NCI-H524 treated with DMSO at 0.1 percent for 48 hours (cell line): ENCODE measurements around the gene OPRPN.

Source experiments
- DNase-seq: peaks from one replicate; lab custom pipeline; 2025; lab: John Stamatoyannopoulos, UW

The OPRPN gene, protein sequence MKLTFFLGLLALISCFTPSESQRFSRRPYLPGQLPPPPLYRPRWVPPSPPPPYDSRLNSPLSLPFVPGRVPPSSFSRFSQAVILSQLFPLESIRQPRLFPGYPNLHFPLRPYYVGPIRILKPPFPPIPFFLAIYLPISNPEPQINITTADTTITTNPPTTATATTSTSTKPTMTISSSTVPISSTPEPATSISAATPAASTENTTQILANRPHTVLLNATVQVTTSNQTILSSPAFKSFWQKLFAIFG

GRCh38 chr4:70397580-70397979 lies at the start of gene OPRPN:
Gene OPRPN (plus strand): TSS chr4:70397940. CDS start chr4:70399286, 1,346 bp downstream.
- no peak for DNase-seq

DNA sequence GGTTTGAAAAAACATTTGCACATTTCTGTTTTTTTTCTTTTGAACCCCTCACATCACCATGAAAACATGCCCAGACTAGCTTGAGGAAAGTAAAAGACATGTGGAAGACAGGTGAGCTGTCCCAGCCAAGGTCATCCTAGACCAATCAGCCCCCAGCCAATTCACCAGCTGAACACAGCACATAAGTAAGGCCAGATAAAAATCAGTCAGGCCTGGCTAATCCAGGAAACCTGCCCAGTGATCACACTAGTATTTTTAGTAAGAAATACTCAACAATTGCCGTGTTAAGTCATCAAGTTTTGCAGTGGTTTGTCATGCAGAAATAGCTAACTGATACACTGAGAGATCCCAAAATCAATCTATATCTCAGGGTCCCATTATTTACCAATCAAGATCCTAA lies 41.6 kb upstream of the OPRPN start:
- no peak for DNase-seq

DNA sequence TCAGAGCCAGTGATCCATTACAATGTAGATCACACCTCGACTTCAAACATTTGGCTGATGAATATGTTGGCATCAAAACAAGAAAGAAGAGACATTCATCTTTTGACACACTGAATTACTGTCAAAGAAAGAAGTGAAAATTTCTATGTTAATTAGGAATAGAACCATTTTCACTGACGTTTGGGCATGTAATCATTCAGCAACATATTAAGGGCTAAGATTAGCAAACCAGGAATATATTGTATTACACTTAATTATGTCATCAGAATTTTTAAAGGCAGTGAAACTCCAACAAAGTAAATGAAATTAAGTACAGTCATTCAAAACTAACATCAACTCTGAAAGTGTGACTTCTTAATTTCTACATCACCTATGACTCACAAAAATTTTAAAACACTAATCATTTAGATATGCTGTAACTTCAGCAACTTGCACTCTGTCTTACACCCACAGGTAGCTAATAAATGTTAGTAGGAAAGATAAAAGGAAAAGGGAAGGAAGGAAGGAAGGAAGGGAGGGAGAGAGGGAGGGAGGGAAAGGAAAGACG lies 38.6 kb upstream of the OPRPN start:
- no peak for DNase-seq

- no peak for DNase-seq
These were observed 37.3 kb upstream of the OPRPN start, which contains the start of gene SMR3A for GRCh38 chr4:70360460-70360859. Gene SMR3A (plus strand): TSS chr4:70360760. CDS start chr4:70362116, 1,356 bp downstream.

- no peak for DNase-seq
These were observed 33.7 kb upstream of the OPRPN start for GRCh38 chr4:70364002-70364401.

DNA sequence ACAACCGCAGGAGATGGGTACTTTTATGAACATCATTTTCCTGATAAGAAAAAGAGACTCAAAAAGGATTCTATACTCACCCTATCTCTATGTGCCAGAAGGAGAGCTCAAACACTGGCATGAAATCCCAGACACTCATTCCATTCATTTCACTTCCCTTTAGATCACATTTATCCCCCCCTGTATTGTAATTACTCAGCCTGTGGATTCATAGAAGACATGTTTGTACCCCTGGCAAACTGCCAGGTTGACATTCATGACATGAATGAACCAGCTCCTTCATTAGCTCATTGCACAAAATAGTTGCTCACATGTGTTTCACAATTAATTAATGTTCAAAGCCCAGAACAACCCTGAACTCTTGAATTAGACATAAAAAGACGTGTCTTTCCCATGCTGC lies 32.3 kb upstream of the OPRPN start:
- no peak for DNase-seq

DNA sequence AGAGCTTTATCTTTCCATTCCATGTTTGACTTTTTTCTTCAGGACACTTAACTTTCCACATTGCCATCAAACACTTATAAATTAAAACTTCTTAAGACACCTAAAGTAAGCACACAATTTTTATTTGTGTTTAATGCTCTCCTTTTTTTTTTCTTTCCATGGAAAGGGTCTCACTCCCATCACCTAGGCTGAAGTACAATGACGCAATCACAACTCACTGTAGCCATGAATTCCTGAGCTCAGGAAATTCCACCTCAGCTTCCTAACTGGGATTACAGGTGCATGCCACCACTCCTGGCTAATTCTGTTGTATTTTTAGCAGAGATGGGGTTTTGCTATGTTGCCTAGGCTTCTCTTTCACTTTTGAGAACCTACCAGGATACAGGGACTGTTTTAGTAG lies 29.9 kb upstream of the OPRPN start:
- DNase-seq = no peak

- no peak for DNase-seq
These were observed 25.8 kb upstream of the OPRPN start for GRCh38 chr4:70371987-70372386.

DNA sequence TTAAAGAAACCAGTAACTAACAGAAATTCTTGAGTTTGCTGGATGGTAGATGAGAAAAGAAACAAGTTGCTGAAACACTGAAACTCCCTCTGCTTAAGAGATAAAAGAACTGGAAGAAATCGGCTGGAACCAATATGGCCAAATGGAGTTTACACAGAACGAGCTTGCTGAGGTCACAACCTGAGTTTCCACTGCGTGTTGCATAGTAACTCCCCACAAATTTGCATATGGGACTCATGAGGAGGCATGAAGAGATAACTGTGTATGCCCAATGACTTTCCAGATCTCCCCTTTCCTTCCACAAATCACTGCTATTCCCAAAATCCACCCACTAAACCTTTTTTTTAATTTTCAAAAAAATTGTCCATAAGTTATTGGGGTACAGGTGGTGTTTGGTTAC lies 25.0 kb upstream of the OPRPN start:
- DNase-seq = no peak

DNA sequence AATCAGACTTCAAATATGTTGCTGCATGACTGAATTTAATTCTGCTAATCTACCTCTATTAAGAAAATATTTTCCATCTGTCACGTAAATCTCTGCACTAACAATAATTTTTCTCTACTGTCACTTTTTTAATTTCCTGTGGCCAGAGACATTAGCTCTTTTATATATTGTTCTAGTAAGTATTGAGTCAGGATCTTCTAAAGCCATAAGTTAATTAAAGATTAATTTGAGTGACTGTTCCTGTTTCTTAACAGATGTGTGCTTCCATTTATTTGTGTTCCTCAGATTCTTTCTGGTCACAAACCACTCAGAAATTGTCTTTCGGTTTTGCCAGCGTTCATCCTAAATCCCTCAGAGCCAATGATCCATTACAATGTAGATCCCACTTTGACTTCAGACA lies 17.2 kb upstream of the OPRPN start:
- DNase-seq = no peak

DNA sequence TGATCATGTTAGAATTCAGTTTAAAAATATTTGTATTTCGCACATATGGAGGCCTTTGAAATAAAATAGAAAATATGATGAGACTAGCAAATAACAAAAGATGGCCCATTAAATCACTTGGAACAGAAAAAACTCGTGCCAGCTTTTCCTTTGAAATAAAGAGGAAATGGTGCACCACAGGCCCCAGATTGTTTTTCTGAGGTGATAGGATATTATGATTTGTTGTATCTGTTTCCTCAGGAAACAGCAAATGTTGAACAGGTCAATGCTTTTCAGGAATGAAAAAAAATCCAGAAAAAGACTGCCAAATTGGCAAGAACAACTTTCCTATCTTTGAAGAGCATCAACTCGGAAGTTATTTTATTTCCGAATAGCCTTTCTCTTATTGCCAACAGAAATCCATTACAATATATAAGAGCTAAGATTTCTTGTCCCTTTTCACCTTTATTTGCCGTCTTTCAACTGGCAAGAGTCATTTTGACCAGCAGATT lies 15.0 kb upstream of the OPRPN start, which contains the start of gene SMR3B:
TSS of gene SMR3B (plus strand) at position 441 of the 491 bp plus-strand sequence. CDS start 1,380 bp downstream, outside the sequence.
- no peak for DNase-seq

GRCh38 chr4:70392057-70392776 lies 5.5 kb upstream of the OPRPN start:
- no peak for DNase-seq

GRCh38 chr4:70399319-70399718 lies 1.6 kb downstream of the OPRPN start:
- no peak for DNase-seq

DNA sequence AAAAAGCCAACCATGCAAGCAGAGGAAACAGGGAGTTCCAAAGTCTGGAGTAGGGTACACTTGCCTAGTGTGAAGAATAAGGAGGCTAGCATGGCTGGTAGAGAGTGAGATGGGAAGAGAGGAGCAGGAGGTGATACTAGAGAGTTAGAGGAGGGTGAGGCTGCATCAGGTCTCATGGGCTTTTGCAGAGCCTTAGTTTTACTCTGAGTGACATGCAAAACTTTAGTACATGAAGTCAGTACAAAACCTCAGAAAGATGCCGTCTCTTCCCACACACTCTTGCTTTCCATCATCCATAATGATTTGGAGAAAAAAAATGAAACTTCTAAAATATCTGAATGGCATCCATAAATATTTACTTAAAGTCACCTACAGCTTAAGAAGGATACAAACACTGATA lies 5.0 kb downstream of the OPRPN start:
- DNase-seq = no peak

DNA sequence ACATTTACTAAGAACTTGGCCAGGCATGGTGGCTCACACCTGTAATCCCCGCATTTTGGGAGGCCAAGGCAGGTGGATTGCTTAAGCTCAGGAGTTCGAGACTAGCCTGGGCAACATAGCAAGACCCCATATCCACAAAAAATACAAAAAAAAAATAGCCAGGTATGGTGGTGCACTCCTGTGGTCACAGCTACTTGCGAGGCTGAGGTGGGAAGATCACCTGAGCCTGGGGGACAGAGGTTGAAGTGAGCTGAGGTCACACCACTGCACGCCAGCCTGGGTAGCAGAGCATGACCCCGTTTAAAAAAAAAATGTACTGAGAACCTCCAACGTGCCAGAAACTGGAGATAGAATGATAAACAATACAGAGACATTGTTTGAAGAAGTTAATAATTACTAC lies 8.0 kb downstream of the OPRPN start:
- no peak for DNase-seq

DNA sequence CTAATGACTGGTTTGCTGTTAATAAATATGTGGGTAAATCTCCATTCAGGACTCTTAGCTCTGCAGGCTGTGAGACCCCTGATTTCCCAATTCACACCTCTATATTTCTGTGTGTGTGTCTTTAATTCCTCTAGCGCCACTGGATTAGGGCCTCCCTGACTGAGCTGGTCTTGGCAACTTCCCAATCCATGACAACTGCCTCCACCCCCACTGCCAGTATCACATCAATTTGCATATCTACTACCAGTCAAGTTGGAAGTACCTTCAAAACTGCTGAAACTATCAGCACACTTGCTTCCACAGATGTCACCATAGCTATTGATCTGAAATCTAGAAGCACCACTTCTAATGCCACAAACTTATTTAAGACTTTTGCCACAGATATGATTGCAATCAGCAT lies 27.6 kb downstream of the OPRPN start:
- no peak for DNase-seq

DNA sequence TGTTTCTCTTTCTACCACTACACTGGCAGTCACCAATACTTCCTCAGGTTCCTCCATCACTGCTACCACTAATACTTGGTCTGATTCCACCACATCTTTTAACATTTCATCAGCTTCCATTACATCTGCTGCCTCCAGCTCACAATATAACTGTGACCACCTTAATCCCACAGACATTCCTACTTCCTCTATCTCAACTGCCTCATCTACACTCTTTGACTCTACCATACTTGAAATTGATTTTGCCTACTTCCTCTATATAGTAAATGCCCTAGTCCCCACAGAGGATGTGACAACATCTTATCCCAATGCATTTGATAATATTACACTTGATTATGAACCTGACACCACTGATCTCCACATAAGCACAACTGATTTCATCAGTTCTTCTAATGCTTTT lies 29.0 kb downstream of the OPRPN start:
- DNase-seq = no peak

DNA sequence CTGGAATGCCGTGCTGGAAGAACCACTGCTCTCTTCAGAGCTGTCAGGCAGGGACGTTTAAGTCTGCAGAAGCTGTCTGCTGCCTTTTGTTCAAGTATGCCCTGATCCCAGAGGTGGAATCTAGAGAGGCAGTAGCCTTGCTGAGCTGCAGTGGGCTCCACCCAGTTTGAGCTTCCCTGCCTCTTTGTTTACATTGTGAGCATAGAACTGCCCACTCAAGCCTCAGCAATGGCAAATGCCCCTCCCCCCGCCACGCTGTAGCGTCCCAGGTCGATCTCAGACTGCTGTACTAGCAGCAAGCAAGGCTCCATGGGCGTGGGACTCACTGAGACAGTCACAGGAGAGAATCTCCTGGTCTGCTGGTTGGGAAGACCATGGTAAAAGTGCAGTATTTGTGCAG lies 39.5 kb downstream of the OPRPN start:
- no peak for DNase-seq

GRCh38 chr4:70442474-70442873 lies 44.7 kb downstream of the OPRPN start:
- DNase-seq = no peak

GRCh38 chr4:70443329-70443728 lies 45.6 kb downstream of the OPRPN start:
- no peak for DNase-seq

DNA sequence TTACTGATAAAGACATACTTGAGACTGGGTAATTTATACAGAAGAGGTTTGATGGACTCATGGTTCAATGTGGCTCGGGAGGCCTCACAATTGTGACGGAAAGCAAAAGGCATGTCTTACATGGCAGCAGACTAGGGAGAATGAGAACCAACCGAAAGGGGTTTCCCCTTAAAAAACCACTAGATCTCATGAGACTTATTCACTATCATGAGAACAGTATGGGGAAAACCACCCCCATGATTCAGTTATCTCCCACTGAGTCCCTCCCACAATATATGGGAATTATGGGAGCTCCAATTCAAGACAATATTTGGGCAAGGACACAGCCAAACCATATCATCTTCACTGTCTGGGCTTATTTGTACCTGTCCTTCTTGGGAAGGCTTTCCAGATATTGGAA lies 51.5 kb downstream of the OPRPN start:
- DNase-seq = no peak

GRCh38 chr4:70452946-70453345 lies 55.2 kb downstream of the OPRPN start:
- no peak for DNase-seq
